HUDEP-2 (cell line): Measurements from ENCODE around the gene C16orf96.
"Not testable (repeated sequence)": the region's sequence is repeated elsewhere in the genome, so short reads cannot be mapped to it uniquely, and the experiment has no call there.

Experiments used
- DNase-seq, 76 experiments: peaks; one replicate each; lab custom pipeline; 2025; ENCODE audit not compliant: unreplicated experiment in 76 of 76; lab: John Stamatoyannopoulos, UW

The C16orf96 gene

GRCh38 chr16:4557973-4558372 lies 1.8 kb downstream of the C16orf96 start:
- DNase-seq = no peak

GRCh38 chr16:4561596-4561995 lies 5.5 kb downstream of the C16orf96 start:
- DNase-seq = no peak

- DNase-seq = no peak
Observed at GRCh38 chr16:4564661-4565267, 8.6 kb downstream of the C16orf96 start.

GRCh38 chr16:4566144-4566543 lies 10.0 kb downstream of the C16orf96 start:
- no peak for DNase-seq

GRCh38 chr16:4570086-4570485 lies 13.9 kb downstream of the C16orf96 start:
- DNase-seq = no peak

GRCh38 chr16:4570688-4571321 lies 14.7 kb downstream of the C16orf96 start:
- DNase-seq = no peak

- DNase-seq = peak in 1 of 76 experiments; percentile 4
Observed at GRCh38 chr16:4572715-4573114, 16.6 kb downstream of the C16orf96 start.

- DNase-seq = not testable (repeated sequence)
Observed at GRCh38 chr16:4573926-4574325, 17.8 kb downstream of the C16orf96 start.

- DNase-seq = no peak
Observed at GRCh38 chr16:4574919-4575705, 19.0 kb downstream of the C16orf96 start.

- DNase-seq = no peak
Observed at GRCh38 chr16:4576008-4576407, 19.9 kb downstream of the C16orf96 start.

- no peak for DNase-seq
Observed at GRCh38 chr16:4578961-4579530, 22.9 kb downstream of the C16orf96 start.

GRCh38 chr16:4580250-4580649 lies 24.1 kb downstream of the C16orf96 start:
- no peak for DNase-seq

- no peak for DNase-seq
Observed at GRCh38 chr16:4583906-4584305, 27.8 kb downstream of the C16orf96 start.

- no peak for DNase-seq
Observed at GRCh38 chr16:4586291-4586690, 30.2 kb downstream of the C16orf96 start.

GRCh38 chr16:4588386-4588785 lies 32.2 kb downstream of the C16orf96 start:
- DNase-seq = no peak

- DNase-seq = no peak
Observed at GRCh38 chr16:4588961-4589360, 32.8 kb downstream of the C16orf96 start.

- no peak for DNase-seq
Observed at GRCh38 chr16:4591191-4591590, 35.1 kb downstream of the C16orf96 start.

- DNase-seq = peak in 7 of 76 experiments; percentile 12 to 52 (median 30)
Observed at GRCh38 chr16:4591706-4592470, 35.7 kb downstream of the C16orf96 start.

GRCh38 chr16:4593086-4593485 lies 36.9 kb downstream of the C16orf96 start:
- no peak for DNase-seq
